Thyroid gland (tissue), 4 donors: Measurements from ENCODE around the gene ACER1.

Source experiments
- POLR2A ChIP-seq, 2 donors: fragments of 450-650 bp; IDR thresholded peaks; one replicate each; pipeline ENCODE4 v1.6.1; 2017; ENCODE audit warnings: antibody characterized with exemption in 2 of 2, mild to moderate bottlenecking in 2 of 2, moderate library complexity in 1 of 2
- TF ChIP-seq, protein P1 (sequence below), 6 experiments: fragments of 200-600 bp in 3 of 6; fragments of 450-650 bp in 3 of 6; sonication (generic) in 3 of 6; IDR thresholded peaks; one replicate each; pipeline ENCODE4 v1.5.1; 2016 to 2019; ENCODE audit warnings: antibody characterized with exemption in 6 of 6, mild to moderate bottlenecking in 2 of 6, inconsistent platforms in 1 of 6, moderate library complexity in 1 of 6

- TF ChIP-seq, protein P1, sequence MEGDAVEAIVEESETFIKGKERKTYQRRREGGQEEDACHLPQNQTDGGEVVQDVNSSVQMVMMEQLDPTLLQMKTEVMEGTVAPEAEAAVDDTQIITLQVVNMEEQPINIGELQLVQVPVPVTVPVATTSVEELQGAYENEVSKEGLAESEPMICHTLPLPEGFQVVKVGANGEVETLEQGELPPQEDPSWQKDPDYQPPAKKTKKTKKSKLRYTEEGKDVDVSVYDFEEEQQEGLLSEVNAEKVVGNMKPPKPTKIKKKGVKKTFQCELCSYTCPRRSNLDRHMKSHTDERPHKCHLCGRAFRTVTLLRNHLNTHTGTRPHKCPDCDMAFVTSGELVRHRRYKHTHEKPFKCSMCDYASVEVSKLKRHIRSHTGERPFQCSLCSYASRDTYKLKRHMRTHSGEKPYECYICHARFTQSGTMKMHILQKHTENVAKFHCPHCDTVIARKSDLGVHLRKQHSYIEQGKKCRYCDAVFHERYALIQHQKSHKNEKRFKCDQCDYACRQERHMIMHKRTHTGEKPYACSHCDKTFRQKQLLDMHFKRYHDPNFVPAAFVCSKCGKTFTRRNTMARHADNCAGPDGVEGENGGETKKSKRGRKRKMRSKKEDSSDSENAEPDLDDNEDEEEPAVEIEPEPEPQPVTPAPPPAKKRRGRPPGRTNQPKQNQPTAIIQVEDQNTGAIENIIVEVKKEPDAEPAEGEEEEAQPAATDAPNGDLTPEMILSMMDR (IDR thresholded peaks at IDR 0.05): no peak
- no peak for TF ChIP-seq POLR2A (IDR thresholded peaks at IDR 0.05)
Observed at GRCh38 chr19:6263735-6264444, 69.5 kb downstream of the ACER1 start.
